CD4-positive, alpha-beta memory T cell (primary cell): Measurements from ENCODE around the gene DIS3L2. TPM values are rescaled to one million over a fixed set of nuclear protein-coding genes. Genes with fewer than 3 reads are reported as not detected.
"Not testable (repeated sequence)": the region's sequence is repeated elsewhere in the genome, so short reads cannot be mapped to it uniquely, and the experiment has no call there.

Source experiments
- CTCF ChIA-PET: fragments of 350-600 bp; sonication (Branson Sonifier 250); formaldehyde crosslinking; loops from one replicate; lab custom pipeline; 2021; ENCODE audit warnings: inconsistent platforms; ENCODE audit not compliant: partially characterized antibody; lab: Charles Lee
- POLR2A ChIA-PET: fragments of 350-600 bp; sonication (Branson Sonifier 250); formaldehyde crosslinking; loops from one replicate; lab custom pipeline; 2021; ENCODE audit not compliant: partially characterized antibody; lab: Charles Lee
- DNase-seq, 5 donors: peaks; one replicate each; pipeline versions ENCODE4 v3.0.0 to v3.0.0-alpha.2; 2020 to 2022; ENCODE audit warnings: mixed read lengths in 1 of 5
- H3K27ac ChIP-seq: one replicate; pipeline ENCODE4 v1.7.0; 2013; ENCODE audit warnings: low read depth, low read length
- H3K27me3 ChIP-seq: 2 replicates; pipeline ENCODE4 v1.7.0; 2013; ENCODE audit warnings: mild to moderate bottlenecking, low read length, moderate library complexity; ENCODE audit not compliant: insufficient read depth
- H3K36me3 ChIP-seq: 2 replicates; pipeline ENCODE4 v1.7.0; 2013; ENCODE audit warnings: mild to moderate bottlenecking, low read length, moderate library complexity; ENCODE audit not compliant: insufficient read depth
- H3K4me1 ChIP-seq: 2 replicates; pipeline ENCODE4 v1.7.0; 2013; ENCODE audit warnings: mild to moderate bottlenecking, low read length, moderate library complexity; ENCODE audit not compliant: insufficient read depth
- H3K4me3 ChIP-seq, 2 donors: one replicate each; pipeline ENCODE4 v1.7.0; 2013; ENCODE audit warnings: low read length in 2 of 2, mild to moderate bottlenecking in 1 of 2
- H3K9me3 ChIP-seq, 2 donors: one replicate each; pipeline ENCODE4 v1.7.0; 2013; ENCODE audit warnings: low read length in 2 of 2, control low read depth in 1 of 2; ENCODE audit not compliant: control insufficient read depth in 1 of 2
- H3K27ac Mint-ChIP-seq, 7 donors: one replicate each; pipeline ENCODE4 v1.8.0; 2020 to 2021; ENCODE audit warnings: mixed read lengths in 7 of 7, mild to moderate bottlenecking in 6 of 7, inconsistent platforms in 3 of 7, moderate library complexity in 3 of 7
- H3K27me3 Mint-ChIP-seq, 2 donors: one replicate each; pipeline ENCODE4 v1.8.0; 2020 to 2021; ENCODE audit warnings: mixed read lengths in 2 of 2
- H3K36me3 Mint-ChIP-seq, 2 donors: one replicate each; pipeline ENCODE4 v1.8.0; 2020 to 2021; ENCODE audit warnings: mixed read lengths in 2 of 2, inconsistent platforms in 1 of 2, mild to moderate bottlenecking in 1 of 2
- H3K4me1 Mint-ChIP-seq, 4 donors: one replicate each; pipeline ENCODE4 v1.8.0; 2020 to 2021; ENCODE audit warnings: mixed read lengths in 4 of 4, mild to moderate bottlenecking in 1 of 4
- H3K4me3 Mint-ChIP-seq, 8 donors: one replicate each; pipeline ENCODE4 v1.8.0; 2020 to 2021; ENCODE audit warnings: mixed read lengths in 8 of 8, mild to moderate bottlenecking in 7 of 8, moderate library complexity in 6 of 8, inconsistent platforms in 3 of 8
- H3K9me3 Mint-ChIP-seq, 8 donors: one replicate each; pipeline ENCODE4 v1.8.0; 2020 to 2021; ENCODE audit warnings: mixed read lengths in 8 of 8, mild to moderate bottlenecking in 5 of 8, inconsistent platforms in 3 of 8, moderate library complexity in 1 of 8
- intact Hi-C: fragments of 100-400 bp; cut with micrococcal nuclease; formaldehyde crosslinking; loops from one replicate; pipeline ENCODE4 v1.15.1; 2023
- polyA plus RNA-seq, 2 donors: library from polyadenylated mRNA; unstranded; fragments of 300-500 nt; fragmentation: Illumina TruSeq; gene quantifications; one replicate each; pipeline ENCODE4 v1.2.3, GENCODE V29; 2021
- total RNA-seq, 2 experiments: library from RNA; stranded (reverse); gene quantifications; one replicate each; pipeline ENCODE4 v1.2.3, GENCODE V29; 2021

Gene DIS3L2
- total and polyA plus RNA-seq, 4 experiments from 2014 or later: 16.0 to 59.7 (median 39.3) TPM

DNA sequence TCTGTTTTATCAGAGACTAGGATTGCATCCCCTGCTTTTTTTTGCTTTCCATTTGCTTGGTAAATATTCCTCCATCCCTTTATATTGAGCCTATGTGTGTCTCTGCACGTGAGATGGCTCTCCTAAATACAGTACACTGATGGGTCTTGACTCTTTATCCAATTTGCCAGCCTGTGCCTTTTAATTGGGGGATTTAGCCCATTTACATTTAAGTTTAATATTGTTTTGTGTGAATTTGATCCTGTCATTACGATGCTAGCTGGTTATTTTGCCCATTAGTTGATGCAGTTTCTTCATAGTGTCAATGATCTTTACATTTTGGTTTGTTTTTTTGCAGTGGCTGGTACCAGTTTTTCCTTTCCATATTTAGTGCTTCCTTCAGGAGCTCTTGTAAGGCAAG lies 73.8 kb downstream of the DIS3L2 start:
- POLR2A ChIA-PET, H3K27ac Mint-ChIP-seq, intact Hi-C loops, H3K27me3 Mint-ChIP-seq, H3K36me3 ChIP-seq, H3K9me3 ChIP-seq, H3K27me3 ChIP-seq, H3K27ac ChIP-seq, H3K4me1 ChIP-seq, DNase-seq, H3K4me3 ChIP-seq: not testable (repeated sequence)
- Mint-ChIP-seq H3K4me3 (peak overlapping the region in 1 of 8 donors; percentile 18), H3K4me1 (peaks cover 15 to 40% (median 23%) of the 10 kb centered on the region in 4 donors), H3K36me3 (peaks cover 70 to 88% of the 10 kb centered on the region in 2 donors), H3K9me3 (peaks cover 3 to 18% (median 14%) of the 10 kb centered on the region in 8 donors)
- CTCF ChIA-PET: interaction anchor here (1.2 to 1.5 kb wide), 2 partner anchors 8 to 291 kb away, joined by 3 read pairs; no protein-coding TSS in a partner anchor

GRCh38 chr2:232036876-232037275 lies 75.4 kb downstream of the DIS3L2 start:
- CTCF ChIA-PET, POLR2A ChIA-PET: not testable (repeated sequence)

DNA sequence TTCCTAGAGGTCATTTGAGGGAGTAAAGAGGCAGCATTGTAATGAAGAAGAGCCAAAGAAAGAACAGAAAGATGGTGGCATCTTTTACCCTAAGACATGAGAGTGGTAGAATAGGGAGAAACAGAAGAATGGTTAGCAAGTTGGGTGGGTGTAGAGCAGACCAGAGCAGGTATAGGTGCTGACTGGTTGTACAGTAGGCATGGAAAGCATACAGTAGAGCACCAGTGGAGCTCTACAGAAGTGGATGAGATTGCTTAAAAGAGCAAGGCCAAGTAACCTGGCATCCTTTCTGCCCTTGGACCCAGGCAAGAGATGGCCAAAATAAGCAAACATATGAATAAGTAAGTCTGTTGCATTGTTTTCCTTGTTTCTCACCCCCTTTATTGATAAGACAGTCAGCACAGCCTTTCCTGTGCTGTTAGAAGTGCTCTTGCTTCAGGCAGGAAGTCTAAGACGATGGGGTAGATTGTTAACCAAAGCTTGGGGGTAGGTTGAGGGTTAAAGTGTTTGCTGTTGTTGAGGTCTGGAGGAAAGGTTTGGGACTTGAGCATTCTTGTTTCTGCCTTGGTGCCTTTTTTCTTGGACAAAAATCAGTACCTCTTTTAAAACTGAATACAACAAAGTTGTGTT lies 76.9 kb downstream of the DIS3L2 start:
- no peak overlapping the region for H3K27ac ChIP-seq
- POLR2A ChIA-PET: no interaction called here
- peaks cover 54 to 70% of the 10 kb centered on the region in 2 donors for H3K36me3 Mint-ChIP-seq
- H3K27me3 Mint-ChIP-seq: no peaks in the 10 kb centered on the region
- H3K27ac Mint-ChIP-seq: peak overlapping the region in 1 of 7 donors; percentile 32
- peaks cover 14 to 38% (median 27%) of the 10 kb centered on the region in 4 donors for H3K4me1 Mint-ChIP-seq
- H3K4me3 ChIP-seq: no peak overlapping the region
- H3K4me1 ChIP-seq: peaks cover 9% of the 10 kb centered on the region
- no peak overlapping the region for H3K4me3 Mint-ChIP-seq
- H3K9me3 Mint-ChIP-seq: peaks cover 0 to 16% (median 10%) of the 10 kb centered on the region in 8 donors
- CTCF ChIA-PET: interaction anchor here (0.7 kb wide), 1 partner anchor 42 kb away, joined by 3 read pairs; no protein-coding TSS in a partner anchor
- H3K27me3 ChIP-seq: no peaks in the 10 kb centered on the region
- H3K36me3 ChIP-seq: no peaks in the 10 kb centered on the region
- no peak for DNase-seq
- intact Hi-C loops: no loop called here
- H3K9me3 ChIP-seq: no peaks in the 10 kb centered on the region

More at GRCh38 chr2:232036876-232037275, 75.4 kb downstream of the DIS3L2 start:
- Mint-ChIP-seq H3K9me3 (peaks cover 3 to 18% (median 12%) of the 10 kb centered on the region in 8 donors), H3K36me3 (peaks cover 64 to 80% of the 10 kb centered on the region in 2 donors), H3K4me1 (peaks cover 17 to 40% (median 30%) of the 10 kb centered on the region in 4 donors)
- H3K27ac Mint-ChIP-seq, H3K27me3 Mint-ChIP-seq, H3K4me1 ChIP-seq, H3K27ac ChIP-seq, H3K27me3 ChIP-seq, intact Hi-C loops, H3K36me3 ChIP-seq, H3K4me3 ChIP-seq, H3K9me3 ChIP-seq, DNase-seq, H3K4me3 Mint-ChIP-seq: not testable (repeated sequence)

DNA sequence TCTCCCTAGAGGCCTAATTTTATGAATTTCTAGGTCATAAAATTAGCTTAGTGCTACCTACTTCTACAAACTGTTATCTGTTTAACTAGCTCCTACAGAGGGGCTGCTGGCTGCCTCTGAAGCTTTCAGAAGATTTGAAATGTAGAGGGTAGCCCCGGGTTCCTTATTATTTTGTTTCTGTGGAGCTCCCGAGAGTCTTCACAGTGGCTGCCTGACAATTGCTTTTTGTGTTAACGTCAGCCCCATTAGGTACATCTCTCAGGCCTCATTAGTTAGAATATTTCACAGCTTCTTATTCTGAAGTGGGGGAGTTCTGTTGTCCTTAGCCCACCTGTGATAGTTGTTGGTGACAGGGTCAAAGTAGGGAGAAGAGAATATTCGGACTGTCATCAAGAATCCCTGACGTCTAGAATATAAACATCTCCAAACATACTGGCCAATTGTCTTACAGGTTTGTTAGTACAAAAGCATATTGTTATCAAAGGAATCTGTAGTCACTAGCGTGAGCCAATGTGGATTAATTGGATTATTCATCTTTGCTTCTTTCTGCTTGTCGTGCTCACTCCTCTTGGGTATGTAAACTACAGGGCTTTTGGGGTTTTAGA lies 77.5 kb downstream of the DIS3L2 start:
- intact Hi-C loops: no loop called here
- H3K27me3 Mint-ChIP-seq: no peaks in the 10 kb centered on the region

GRCh38 chr2:232042911-232043574 lies 81.5 kb downstream of the DIS3L2 start:
- no peak overlapping the region for H3K27ac ChIP-seq
- no peak overlapping the region for H3K4me3 ChIP-seq
- Mint-ChIP-seq H3K4me1 (peaks cover 5 to 20% (median 15%) of the 10 kb centered on the region in 4 donors), H3K27me3 (no peaks in the 10 kb centered on the region), H3K9me3 (no peaks in the 10 kb centered on the region), H3K4me3 (no peak overlapping the region), H3K36me3 (peaks cover 30 to 57% of the 10 kb centered on the region in 2 donors), H3K27ac (no peak overlapping the region)
- intact Hi-C loops: no loop called here
- no peaks in the 10 kb centered on the region for H3K9me3 ChIP-seq
- H3K27me3 ChIP-seq: no peaks in the 10 kb centered on the region
- peaks cover 4% of the 10 kb centered on the region for H3K4me1 ChIP-seq
- H3K36me3 ChIP-seq: no peaks in the 10 kb centered on the region
- DNase-seq: no peak
- ChIA-PET CTCF (interaction anchor here (0.8 to 1.4 kb wide), 2 partner anchors 13 to 18 kb away, joined by 3 read pairs; no protein-coding TSS in a partner anchor), POLR2A (no interaction called here)

More for the DNA sequence above, 77.5 kb downstream of the DIS3L2 start:
- Mint-ChIP-seq H3K4me1 (peaks cover 15 to 35% (median 24%) of the 10 kb centered on the region in 4 donors), H3K9me3 (peaks cover 0 to 16% (median 9%) of the 10 kb centered on the region in 8 donors), H3K27ac (no peak overlapping the region), H3K4me3 (no peak overlapping the region), H3K36me3 (peaks cover 50 to 69% of the 10 kb centered on the region in 2 donors)
- H3K4me1 ChIP-seq: peaks cover 9% of the 10 kb centered on the region
- DNase-seq: no peak
- ChIA-PET POLR2A (no interaction called here), CTCF (interaction anchor here (0.7 to 1.2 kb wide), 2 partner anchors 43 to 118 kb away, joined by 3 read pairs; no protein-coding TSS in a partner anchor)
- H3K27ac ChIP-seq: no peak overlapping the region
- H3K9me3 ChIP-seq: no peaks in the 10 kb centered on the region
- H3K4me3 ChIP-seq: no peak overlapping the region
- H3K36me3 ChIP-seq: no peaks in the 10 kb centered on the region
- no peaks in the 10 kb centered on the region for H3K27me3 ChIP-seq

- intact Hi-C loops: no loop called here
- Histone ChIP-seq H3K36me3 (no peaks in the 10 kb centered on the region), H3K9me3 (no peaks in the 10 kb centered on the region), H3K27ac (no peak overlapping the region), H3K4me3 (no peak overlapping the region), H3K4me1 (no peaks in the 10 kb centered on the region), H3K27me3 (no peaks in the 10 kb centered on the region)
- ChIA-PET CTCF (interaction anchor here (1.4 kb wide), 1 partner anchor 17 kb away, joined by 3 read pairs; no protein-coding TSS in a partner anchor), POLR2A (no interaction called here)
- H3K27ac Mint-ChIP-seq: no peak overlapping the region
- H3K4me1 Mint-ChIP-seq: peaks cover 0 to 13% (median 10%) of the 10 kb centered on the region in 4 donors
- DNase-seq: no peak
- no peaks in the 10 kb centered on the region for H3K27me3 Mint-ChIP-seq
- H3K9me3 Mint-ChIP-seq: no peaks in the 10 kb centered on the region
- H3K4me3 Mint-ChIP-seq: no peak overlapping the region
- peaks cover 25 to 51% of the 10 kb centered on the region in 2 donors for H3K36me3 Mint-ChIP-seq
These were observed 82.5 kb downstream of the DIS3L2 start for GRCh38 chr2:232043966-232044365.

DNA sequence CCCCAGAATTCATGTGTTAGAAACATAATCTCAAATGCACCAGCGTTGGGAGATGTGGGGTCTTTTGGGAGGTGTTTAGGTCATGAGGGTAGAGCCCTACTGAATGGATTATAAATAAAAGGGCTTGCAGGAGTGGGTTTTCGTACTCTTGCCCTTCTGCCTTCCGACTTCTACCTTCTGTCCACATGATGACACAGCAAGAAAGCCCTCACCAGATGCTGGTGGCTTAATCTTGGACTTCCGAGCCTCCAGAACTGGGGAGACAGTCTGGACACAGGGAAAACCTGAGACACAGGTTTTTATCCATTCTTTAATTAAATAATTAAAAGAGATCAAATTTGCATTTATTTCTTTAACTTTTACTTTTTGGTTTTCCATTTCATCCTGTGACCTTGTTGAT lies 87.8 kb downstream of the DIS3L2 start:
- DNase-seq: no peak
- Histone ChIP-seq H3K36me3 (no peaks in the 10 kb centered on the region), H3K9me3 (no peaks in the 10 kb centered on the region), H3K4me1 (no peaks in the 10 kb centered on the region), H3K27ac (no peak overlapping the region), H3K4me3 (no peak overlapping the region), H3K27me3 (no peaks in the 10 kb centered on the region)
- H3K36me3 Mint-ChIP-seq: peaks cover 16 to 31% of the 10 kb centered on the region in 2 donors
- no peaks in the 10 kb centered on the region for H3K27me3 Mint-ChIP-seq
- CTCF ChIA-PET: interaction anchor here (0.7 kb wide), 1 partner anchor 24 kb away, joined by 3 read pairs; no protein-coding TSS in a partner anchor
- POLR2A ChIA-PET: no interaction called here
- no peak overlapping the region for H3K27ac Mint-ChIP-seq
- peaks cover 0 to 12% (median 6%) of the 10 kb centered on the region in 4 donors for H3K4me1 Mint-ChIP-seq
- intact Hi-C loops: no loop called here
- no peaks in the 10 kb centered on the region for H3K9me3 Mint-ChIP-seq
- no peak overlapping the region for H3K4me3 Mint-ChIP-seq
